Stimulated activated CD8-positive, alpha-beta memory T cell treated with anti-CD3 and anti-CD28 coated beads, Interleukin-2, amount 100 ng/mL, for 48 hours (primary cell): Measurements from ENCODE around the gene TGIF2.
"Not testable (repeated sequence)": the region's sequence is repeated elsewhere in the genome, so short reads cannot be mapped to it uniquely, and the experiment has no call there.

Source experiments
- DNase-seq, 2 donors: peaks; one replicate each; pipeline ENCODE4 v3.0.0-alpha.2; 2020; ENCODE audit warnings: low read depth in 2 of 2

TGIF2 gene

DNA sequence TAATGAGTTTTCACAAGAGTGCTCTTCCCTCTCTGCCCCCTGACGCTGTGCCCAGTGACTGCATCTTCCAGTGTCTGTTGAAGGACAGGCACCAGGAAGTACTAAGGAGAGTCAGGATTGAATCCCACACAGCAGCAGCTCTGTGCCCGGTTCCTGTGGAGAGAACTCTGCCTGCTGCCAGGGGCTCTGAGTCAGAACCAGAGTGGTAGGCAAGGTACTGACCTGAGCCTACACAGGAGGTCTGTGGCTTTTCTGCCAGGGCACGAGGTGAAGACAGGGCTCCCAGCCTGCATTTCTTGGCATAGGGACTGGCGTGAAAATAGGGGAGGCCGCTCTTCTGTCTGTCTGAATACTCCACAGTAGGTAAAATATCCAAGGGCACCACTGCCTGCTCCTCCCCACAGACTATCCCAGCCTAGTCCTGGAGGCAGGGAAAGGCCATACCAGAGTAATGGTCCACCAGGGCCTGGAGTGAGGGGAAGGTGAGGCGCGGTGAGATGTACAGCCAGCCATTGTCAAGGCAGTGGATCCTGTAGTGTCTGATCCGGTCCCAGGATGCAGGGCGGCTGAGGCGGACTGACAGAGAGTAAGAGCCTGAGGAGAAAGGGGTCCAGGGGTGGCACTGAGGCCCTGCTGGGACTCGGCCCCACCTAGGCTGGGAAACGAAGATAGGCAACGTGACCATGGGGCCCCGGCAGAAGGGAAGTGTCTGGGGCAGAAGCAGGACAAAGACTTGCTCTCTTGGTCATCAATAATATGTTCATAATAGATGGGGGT is 41.6 kb downstream of the TGIF2 start:
- no peak for DNase-seq

DNA sequence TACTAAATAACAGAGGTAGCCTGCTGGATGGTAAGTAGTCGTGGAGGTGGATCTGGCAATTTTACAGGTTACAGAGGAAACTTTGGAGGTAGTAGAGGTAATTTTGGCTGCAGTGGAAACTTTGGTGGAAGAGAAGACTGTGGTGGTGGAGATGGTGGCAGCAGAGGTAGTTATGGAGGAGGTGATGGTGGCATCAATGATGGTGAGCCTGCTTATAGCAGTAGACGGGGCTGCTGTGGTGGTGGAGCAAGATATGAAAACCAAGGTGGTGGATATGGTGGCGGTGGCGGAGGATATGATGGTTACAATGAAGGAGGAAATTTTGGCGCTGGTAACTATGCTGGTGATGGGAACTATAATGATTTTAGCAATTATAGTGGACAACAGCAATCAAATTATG is 47.5 kb downstream of the TGIF2 start:
- DNase-seq: no peak

DNA sequence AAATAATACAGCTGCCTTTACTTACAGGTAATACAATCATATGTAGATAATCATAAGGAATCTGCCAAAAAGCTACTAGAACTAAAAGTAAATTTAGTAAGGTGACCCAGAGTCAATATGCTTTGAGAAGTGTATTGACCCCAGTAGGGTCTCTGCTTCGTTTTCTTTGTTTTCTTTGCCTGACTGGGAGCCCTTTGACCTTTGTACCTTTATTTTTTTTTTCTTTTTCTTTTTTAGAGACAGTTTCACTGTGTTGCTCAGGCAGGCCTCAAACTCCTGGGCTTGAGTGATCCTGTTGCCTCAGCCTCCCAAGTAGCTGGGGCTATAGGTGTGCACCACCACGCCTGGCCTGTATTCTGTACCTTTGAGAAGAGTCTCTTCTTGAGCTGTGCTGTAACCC is 50.0 kb downstream of the TGIF2 start:
- no peak for DNase-seq

DNA sequence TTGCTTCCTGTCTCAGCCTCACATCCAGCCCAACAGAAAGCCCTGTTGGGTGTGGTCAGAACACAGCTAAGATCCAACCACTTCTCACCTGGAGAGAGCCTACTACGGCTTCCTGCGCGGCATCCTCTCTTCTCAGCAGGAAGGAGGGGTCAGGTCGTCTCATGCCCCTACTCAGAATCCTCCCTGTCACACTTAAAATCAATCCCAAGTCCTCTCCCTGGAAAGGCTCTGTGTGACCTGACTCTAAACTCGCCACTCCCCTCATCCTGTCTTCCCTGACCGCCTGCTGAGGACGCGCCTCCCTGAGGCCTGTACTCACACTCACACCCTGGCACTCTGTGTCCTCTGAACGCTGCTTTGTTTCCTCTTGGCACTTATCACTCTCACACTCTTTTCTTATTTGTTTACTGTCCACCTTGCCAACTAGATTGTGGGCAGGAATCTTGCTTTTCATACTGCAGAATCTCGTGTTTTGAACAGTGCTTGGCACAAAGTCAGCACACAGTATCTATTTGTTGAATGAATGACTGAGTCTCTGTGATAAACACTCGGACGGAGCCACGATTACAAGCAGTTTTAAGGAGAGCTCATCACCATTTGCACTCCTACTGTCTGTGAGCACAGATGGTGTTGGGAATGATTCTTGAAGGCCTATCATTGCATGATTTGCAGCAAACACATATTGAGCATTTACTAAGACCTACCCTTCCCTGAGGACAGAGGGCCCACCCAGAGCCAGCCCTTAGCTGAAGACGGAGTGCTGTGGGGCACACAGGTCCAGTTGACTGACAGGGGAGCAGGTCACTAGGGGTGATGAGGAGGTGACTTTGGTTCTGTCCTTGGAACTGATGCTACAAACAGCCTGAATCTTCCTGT is 50.9 kb downstream of the TGIF2 start:
- DNase-seq: no peak

DNA sequence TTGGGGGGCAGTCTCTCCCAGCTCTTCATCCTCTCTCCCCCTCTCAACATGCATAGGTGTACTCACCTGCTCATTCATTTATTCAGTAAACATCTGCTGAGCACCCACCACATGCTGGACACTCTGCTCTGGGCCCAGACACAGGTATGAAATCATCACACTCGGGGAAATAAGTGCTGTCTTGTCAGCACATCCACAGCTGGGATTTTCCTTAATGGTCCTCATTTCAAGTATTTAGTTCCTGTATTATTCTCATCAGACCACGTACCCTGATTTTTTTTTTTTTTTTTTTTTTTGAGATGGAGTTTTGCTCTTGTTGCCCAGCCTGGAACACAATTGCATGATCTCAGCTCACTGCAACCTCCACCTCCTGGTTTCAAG is 51.5 kb downstream of the TGIF2 start:
- DNase-seq: no peak

DNA sequence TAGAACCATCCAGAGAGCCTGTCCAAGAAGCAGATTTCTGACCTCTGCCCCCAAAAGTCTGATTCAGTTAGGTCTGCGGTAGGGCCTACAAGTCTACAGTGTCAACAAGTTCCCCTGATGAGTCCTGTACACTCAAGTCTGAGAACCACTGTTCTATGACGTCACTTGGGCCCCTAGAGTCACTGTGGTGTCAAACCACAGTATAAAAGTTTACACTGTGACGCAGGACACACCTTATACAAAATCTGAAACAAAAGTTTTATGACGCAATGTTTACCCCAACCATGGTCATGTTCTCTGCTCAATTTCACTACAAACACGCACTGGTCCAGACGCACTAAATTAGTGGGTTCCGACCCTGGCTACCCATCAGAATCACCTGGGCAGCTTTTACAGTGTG is 54.7 kb downstream of the TGIF2 start:
- DNase-seq: no peak

DNA sequence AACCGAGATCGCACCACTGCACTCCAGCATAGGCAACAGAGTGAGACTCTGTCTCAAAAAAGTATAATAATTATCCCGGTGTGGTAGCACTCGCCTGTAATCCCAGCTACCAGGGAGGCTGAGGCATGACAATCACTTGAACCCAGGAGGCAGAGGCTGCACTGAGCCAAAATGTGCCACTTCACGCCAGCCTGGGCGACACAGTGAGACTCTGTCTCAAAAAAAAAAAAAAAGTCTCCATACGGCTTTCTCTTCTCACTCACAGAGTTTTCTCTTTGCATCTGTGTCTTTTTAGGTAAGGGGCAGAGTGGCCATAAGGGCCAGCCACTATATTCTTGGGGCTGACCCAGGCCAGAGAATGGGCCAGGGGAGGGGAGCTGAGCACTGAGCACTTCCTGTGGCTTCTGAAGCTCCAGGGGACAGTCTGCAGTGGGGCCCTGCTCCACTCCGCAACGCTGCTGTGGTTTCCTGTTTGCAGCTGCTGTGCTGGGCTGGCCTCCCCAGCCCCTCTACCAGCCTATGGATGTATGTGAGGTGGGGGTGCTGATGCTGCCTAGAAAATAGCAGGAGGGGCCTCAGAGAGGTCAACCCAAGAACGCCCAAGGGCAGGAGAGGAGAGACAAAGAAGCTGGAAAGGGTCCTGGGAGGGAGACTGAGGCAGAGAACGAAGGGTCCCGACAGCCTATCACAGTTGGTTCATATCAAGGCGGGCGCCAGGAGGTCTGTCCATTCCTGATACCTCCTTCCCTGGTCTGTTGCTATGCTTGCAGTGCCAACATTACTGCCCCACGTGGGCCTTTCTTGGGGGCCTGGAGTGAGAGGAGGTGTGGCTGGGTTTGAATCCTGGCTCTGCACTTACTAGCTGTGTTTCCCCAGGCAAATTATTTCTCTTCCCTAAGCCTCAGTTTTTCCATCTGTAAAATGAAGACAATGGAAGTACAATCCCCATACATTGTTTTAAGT is 56.6 kb downstream of the TGIF2 start:
- peak; percentile 33 to 40 for DNase-seq

DNA sequence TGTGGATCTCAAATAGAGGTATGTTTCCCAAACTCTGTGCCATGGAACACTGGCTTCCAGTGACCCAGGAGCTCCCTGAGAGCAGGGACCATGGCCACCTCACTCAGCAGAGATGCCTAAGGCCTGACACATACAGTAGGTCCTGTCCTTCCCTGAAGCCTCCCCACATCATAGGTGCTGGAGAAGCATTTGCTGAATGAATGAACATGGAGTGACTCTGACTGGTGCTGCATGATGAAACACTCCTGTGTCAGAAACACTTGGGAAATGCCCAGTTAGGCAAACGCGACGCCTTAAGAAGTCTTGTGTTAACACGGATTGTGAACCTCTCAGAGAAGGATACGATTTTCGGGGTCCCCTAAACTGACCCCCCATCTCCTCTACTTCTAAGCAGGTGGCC is 58.2 kb downstream of the TGIF2 start:
- DNase-seq: no peak

DNA sequence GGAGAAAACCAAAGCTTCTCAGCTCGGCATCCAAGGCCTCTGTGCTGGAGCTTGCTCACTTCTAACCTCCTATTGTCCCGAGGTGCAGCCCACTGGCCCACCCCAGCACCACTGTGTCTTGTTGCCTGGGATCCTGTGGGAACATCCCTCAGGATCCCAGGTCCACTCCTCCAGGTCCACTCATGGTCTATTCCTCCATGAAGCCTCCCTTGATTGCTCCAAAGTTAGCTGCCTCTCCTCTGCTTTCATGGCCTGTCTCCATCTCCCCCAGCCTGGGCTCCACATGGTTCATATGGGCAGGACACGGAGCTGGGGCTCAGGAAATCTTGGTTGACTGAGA is 58.7 kb downstream of the TGIF2 start:
- DNase-seq: no peak

DNA sequence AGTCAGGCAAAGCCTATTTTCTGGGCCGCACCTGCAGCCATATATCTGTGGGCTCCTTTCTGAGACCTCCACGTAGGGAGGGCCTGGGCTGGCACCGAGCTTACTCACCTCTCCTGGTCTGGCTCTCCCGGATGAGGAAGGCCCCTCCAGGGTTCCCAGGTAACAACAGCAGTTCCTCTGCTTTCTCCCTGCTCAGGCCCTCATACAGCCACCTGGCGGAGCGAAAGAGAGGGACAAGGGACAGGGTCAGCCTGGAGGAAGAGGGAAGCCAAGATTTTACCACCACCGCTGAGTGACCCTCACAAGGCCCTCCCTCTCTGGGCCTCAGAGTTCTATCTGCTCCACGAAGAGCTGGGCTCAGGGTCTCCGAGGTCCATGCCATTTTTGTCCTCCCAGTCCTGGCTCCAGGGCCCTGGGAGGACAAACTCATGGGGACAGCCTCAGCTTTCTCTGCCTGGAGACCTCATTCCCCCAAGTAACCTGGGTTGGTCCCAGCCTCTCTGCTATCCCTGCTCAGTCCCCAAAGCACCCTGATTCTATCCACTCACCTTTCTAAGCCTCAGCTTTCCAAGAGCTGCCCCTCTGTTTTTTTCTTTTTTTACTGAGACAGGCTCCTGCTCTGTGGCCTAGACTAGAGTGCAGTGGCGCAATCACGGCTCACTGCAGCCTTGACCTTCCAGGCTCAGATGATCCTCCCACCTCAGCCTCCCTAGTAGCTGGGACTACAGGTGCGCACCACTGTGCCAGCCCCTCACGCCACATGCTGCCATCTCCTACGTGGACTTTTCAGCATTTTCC is 59.3 kb downstream of the TGIF2 start:
- DNase-seq: no peak

DNA sequence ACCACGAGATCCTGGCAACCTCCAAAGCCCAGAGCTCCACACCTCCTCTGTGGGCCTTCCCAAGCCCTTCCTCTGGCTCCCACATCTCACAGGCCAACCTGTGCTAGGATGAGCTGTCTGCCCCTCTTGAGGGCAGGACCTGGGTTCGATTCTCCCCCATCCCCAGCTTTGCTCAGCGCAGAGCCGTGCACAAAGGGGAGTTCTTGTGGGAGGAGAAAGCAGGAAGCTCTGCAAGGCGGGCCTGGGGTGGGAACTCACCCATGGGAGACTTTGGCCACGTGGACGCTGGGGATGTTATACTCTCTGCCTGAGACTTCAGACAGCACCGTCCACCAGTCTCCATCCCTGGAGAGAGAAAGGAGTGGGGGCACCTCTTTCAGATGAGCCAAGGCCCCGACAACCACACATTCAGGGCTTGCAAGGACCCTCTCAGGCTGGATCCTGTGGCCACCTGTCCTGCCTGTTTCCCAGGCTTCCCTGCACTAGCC is 59.9 kb downstream of the TGIF2 start:
- no peak for DNase-seq

DNA sequence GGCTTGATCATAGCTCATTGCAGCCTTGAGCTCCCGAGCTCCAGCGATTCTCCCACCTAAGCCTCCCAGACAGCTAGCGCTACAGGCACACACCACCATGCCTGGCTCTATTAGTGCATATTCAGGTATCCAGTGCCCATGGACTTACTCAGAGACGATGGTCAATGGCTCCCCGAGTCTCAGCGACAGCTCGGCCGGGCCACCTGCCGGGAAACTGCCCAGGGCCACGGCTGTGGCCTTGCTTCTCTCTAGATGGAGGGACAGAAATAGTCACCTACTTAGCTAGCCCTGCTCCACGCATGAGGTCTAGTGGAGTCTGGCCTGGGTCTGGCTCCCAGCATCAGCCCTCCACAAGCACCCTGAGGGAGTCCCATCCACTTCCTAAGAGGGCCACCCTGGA is 60.9 kb downstream of the TGIF2 start:
- DNase-seq: no peak

DNA sequence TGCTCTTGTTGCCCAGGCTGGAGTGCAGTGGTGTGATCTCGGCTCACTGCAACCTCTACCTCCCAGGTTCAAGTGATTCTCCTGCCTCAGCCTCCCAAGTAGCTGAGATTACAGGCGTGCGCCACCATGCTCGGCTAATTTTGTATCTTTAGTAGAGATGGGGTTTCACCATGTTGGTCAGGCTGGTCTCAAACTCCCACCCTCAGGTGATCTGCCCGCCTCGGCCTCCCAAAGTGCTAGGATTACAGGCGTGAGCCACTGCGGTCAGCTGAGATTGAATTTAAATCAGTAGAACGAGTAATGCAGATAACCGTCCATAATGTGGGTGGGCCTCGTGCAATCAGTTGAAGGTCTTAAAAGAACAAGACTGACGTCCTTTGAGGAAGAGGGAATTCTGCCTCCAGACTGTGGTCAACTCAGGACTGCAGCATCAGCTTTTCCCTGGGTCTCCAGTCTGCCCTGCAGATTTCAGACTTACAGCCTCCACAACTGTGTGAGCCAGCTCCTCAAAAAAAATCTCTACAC is 65.5 kb downstream of the TGIF2 start:
- not testable (repeated sequence) for DNase-seq

DNA sequence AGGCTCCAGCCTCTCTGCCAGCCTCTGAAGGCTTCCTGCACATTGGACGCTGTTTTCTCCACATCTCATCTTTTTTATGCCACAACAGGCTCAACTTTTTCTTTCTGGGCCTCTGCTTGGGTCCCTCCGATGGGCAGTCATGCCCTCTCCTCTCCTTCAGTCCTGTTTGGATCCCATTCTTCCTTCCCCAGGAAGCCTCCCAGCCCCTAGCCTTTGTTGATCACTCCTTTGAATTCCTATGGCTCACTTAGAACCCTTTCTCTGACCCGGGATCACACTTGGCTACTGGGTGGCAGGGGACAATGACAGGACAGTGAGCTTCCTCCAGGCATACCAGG is 68.1 kb downstream of the TGIF2 start:
- DNase-seq: no peak

DNA sequence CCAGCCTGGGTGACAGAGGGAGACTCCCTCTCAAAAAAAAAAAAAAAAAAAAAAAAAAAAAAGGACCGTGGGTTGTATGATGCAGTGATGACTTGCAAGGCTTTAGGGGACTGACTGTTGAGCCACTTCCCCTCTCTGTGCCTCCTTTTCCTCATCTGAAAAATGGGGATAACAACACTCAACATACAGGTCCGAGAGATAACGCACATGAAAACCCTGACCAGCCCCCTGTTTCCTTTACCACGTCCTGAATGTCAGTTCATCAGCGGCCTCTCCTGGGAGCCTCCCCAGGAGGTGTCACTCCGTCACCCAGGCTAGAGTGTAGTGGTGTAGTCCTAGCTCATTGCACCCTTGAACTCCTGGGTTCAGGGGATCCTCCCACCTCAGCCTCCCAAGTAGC is 68.7 kb downstream of the TGIF2 start:
- DNase-seq: no peak
